GM12874 (cell line): ENCODE data around the gene TSPAN7.

Experiments used
- TF ChIP-seq, protein P1 (sequence below): IDR thresholded peaks from 2 replicates; pipeline ENCODE4 v1.5.1; 2011; ENCODE audit warnings: low read depth, mild to moderate bottlenecking, control low read depth, low read length, moderate library complexity; ENCODE audit not compliant: insufficient read depth

TSPAN7 gene

GRCh38 chrX:38656350-38656915 is 95.1 kb downstream of the TSPAN7 start:
- TF ChIP-seq, protein P1, sequence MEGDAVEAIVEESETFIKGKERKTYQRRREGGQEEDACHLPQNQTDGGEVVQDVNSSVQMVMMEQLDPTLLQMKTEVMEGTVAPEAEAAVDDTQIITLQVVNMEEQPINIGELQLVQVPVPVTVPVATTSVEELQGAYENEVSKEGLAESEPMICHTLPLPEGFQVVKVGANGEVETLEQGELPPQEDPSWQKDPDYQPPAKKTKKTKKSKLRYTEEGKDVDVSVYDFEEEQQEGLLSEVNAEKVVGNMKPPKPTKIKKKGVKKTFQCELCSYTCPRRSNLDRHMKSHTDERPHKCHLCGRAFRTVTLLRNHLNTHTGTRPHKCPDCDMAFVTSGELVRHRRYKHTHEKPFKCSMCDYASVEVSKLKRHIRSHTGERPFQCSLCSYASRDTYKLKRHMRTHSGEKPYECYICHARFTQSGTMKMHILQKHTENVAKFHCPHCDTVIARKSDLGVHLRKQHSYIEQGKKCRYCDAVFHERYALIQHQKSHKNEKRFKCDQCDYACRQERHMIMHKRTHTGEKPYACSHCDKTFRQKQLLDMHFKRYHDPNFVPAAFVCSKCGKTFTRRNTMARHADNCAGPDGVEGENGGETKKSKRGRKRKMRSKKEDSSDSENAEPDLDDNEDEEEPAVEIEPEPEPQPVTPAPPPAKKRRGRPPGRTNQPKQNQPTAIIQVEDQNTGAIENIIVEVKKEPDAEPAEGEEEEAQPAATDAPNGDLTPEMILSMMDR, result no peak

DNA sequence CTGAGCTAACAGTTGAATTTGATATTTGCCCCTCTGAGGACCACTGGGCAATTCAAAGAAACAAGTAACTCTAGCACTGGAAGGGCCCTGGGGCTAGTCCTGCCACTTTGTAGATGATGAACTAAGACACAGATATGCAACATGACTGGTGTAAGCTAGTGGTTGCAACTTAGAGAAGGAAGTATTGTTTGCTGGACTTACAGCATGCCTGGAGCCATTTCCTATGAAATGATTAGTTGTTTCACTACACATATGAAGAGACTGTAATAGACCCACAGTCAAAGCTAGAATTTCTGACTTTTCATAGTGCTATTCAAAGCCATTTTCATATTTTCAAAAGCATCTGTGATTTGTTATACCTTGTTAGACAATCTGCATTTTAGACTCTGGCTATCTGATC is 96.2 kb downstream of the TSPAN7 start:
- TF ChIP-seq, protein P1, result no peak

- TF ChIP-seq, protein P1, result no peak
These were observed 99.2 kb downstream of the TSPAN7 start for GRCh38 chrX:38660395-38661102.

GRCh38 chrX:38661103-38661441 is 99.7 kb downstream of the TSPAN7 start:
- TF ChIP-seq, protein P1, result no peak

- TF ChIP-seq, protein P1, result no peak
These were observed 100.2 kb downstream of the TSPAN7 start for GRCh38 chrX:38661561-38661960.

- TF ChIP-seq, protein P1, result no peak
These were observed 101.3 kb downstream of the TSPAN7 start for GRCh38 chrX:38662640-38663039.

DNA sequence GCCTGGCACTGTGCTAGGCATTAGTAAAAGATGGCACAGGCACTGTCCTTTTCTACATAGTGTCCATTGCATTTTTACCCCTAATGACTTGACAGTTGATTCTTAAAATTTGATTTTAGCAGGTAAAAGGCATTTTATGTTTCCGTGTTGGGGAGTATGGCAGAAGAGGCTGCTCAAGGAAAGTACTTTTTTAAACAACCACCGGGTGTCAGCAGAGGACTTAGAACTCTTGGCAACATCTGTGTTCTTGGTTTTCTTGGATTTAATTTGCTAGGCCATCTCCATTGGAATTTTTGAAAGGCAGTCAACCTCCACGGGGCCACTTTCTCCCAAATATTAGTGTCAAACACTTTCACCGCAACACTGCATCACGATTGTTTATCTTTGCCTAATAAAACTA is 102.9 kb downstream of the TSPAN7 start:
- TF ChIP-seq, protein P1, result peak; percentile 24; the same call in 1 of the 2 replicates
